HG02885 (cell line): ENCODE results near the gene KCNJ12.
"Not testable (repeated sequence)": the region's sequence is repeated elsewhere in the genome, so short reads cannot be mapped to it uniquely, and the experiment has no call there.

Source experiments
- ATAC-seq: cut with Tn5 transposase; IDR thresholded peaks from one replicate; pipeline ENCODE4 v1.9.1; 2021; ENCODE audit warnings: mild to moderate bottlenecking; ENCODE audit not compliant: unreplicated experiment, poor library complexity

The KCNJ12 gene

DNA sequence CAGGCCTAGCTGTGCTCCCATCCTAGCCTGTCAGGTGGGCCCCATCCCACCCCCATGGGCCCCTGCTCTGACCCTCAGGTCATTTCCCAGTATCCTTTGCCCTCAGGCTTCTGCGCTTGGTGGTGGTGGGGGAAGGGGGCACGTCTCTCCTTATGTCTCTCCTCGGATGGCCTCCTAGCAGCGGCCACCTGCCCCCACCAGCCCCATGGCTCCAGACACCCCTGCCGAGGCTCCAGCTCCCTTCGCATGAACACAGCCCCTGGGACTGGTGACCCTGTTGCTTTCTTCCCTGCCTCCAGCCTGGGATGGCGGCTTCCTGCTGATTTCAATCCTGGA lies 27.3 kb upstream of the KCNJ12 start:
- ATAC-seq, result not testable (repeated sequence)

- not testable (repeated sequence) for ATAC-seq
These were observed 26.7 kb upstream of the KCNJ12 start for GRCh38 chr17:21349358-21350050.

DNA sequence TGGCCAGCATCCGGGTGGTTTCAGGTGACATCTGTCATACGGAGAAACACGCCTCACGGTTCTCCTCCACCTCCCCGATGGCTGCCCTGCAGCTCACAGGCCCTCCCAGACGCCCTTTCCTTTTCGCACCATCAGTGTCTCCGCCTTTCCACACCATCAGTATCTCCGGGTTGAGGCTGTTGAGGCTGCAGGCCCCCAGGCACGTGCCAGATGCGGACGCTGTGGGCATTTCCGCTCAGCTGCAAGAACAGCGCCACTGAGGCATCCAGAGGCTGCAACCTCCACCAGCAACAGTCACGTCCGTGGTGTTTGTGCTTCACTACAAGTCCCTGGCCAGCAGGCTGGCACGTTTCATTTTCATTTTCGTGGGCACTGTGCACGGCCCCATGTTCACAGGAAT lies 25.7 kb upstream of the KCNJ12 start:
- not testable (repeated sequence) for ATAC-seq

DNA sequence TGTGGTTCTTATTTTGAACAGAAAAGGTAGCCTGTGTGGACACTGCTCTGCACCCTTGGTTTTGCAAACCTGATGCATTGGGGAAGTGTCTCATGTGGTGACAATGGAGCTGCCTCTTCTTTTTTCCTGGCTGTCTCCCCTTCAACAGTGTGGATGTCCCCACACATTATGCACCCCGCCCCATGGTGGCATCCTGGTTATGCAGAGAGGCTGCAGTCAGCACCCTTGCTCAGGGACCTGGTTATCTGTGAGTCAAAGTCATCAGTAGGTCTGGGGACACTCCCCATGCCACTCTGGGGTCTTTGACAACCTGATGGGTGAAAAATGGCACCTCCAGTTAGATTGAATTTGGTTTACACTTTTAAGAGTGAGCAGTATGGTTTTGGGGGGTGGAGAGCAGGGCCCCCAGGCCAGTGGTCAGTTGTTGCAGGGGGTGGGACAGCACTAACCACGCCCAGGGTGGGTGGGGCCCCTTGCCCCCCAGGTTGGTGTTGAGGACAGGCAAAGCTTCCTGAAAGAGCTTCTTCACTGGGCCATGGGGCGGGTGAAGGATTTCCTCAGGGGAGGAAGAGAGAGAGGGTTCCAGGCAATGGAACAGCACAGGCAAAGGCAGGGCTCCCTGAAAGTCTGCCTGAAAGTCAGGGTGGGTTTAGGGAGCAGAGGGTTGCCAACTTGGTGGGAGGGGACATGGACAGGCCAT lies 24.6 kb upstream of the KCNJ12 start:
- no peak for ATAC-seq

GRCh38 chr17:21352221-21352980 lies 23.8 kb upstream of the KCNJ12 start:
- ATAC-seq, result no peak

GRCh38 chr17:21352981-21353265 lies 23.2 kb upstream of the KCNJ12 start:
- no peak for ATAC-seq

DNA sequence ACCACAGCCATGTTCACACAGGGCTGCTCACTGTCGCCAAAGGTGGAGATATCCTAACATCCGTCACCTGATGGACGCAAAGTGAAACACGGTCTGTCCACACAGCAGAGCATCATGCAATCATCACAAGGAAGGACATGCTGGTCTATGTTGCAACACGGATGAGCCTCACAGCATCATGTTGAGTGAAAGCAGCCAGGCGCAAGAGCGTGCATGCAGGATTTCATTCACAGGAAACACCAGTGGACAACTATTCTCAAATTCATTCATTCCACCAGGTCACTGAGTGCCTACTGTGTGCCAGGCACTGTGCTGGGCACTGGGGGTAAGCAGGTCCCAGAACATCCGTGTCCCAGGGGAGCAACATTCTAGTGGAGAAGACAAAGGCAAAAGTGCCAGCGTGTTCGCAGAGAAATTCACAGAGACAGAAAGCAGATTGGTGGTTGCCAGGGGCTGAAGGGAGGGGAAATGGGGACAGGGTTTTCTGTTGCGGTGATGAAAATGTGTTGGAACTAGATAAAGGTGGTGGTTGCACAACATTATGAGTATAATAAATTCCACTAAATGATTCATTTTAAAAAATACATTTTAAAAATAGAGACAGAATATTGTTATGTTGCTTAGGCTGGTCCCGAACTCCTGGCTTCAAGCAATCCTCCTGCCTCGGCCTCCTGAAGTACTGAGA lies 22.7 kb upstream of the KCNJ12 start:
- ATAC-seq, result no peak

DNA sequence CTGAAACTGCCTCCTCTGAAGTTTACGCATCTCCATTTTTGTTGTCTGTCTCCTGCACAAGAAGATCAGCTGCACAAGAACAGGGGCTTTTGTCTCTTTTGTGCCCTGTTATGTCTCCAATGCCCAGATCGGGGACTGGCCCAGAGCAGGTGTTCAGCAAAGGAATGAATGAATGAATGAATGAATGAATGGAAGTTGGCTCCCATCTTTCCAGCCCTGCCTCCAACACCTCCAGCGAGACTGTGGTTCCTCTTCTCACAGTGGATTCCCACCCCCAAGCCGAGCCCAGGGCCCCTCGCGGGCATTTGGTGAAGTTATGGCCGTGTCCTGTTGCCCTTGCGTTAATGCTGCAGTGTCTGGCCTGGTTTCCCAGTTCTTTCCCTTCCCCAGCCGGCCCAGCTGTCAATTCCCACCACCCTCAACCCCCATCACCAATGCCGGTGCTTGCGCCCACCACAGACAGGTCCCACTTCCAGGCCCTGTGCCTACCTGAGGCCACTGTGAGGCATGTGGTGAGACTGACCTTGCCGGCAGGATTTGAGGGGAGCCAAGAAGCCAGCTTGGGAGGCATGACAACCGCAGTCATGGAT lies 21.3 kb upstream of the KCNJ12 start:
- ATAC-seq, result no peak

DNA sequence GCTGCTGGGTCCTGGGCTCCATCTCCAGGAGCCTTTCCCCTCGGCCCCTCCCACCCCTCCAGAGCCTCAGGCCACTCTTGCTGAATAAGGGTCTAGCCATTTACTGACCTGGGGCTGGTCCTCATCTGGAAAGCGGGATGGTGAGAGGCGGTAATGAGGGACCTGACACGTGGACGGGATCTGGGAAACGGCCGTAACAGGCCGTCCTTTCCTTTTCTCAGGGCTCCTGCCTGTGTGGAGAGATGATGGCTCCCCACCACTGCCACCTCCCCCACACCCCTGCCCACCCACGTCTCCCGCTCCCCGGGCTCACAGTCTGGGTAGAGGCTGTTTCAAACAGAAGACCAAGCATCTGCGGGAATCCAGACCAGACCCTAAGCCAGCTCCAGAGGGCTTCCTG lies 20.6 kb upstream of the KCNJ12 start:
- ATAC-seq, result no peak

GRCh38 chr17:21356537-21357127 lies 19.5 kb upstream of the KCNJ12 start:
- ATAC-seq, result no peak

- no peak for ATAC-seq
These were observed 18.9 kb upstream of the KCNJ12 start for GRCh38 chr17:21357281-21357680.

- no peak for ATAC-seq
These were observed 18.2 kb upstream of the KCNJ12 start for GRCh38 chr17:21357696-21358656.

- no peak for ATAC-seq
These were observed 17.3 kb upstream of the KCNJ12 start for GRCh38 chr17:21358682-21359482.

GRCh38 chr17:21359483-21359840 lies 16.7 kb upstream of the KCNJ12 start:
- ATAC-seq, result no peak

- no peak for ATAC-seq
These were observed 16.1 kb upstream of the KCNJ12 start for GRCh38 chr17:21360048-21360447.

DNA sequence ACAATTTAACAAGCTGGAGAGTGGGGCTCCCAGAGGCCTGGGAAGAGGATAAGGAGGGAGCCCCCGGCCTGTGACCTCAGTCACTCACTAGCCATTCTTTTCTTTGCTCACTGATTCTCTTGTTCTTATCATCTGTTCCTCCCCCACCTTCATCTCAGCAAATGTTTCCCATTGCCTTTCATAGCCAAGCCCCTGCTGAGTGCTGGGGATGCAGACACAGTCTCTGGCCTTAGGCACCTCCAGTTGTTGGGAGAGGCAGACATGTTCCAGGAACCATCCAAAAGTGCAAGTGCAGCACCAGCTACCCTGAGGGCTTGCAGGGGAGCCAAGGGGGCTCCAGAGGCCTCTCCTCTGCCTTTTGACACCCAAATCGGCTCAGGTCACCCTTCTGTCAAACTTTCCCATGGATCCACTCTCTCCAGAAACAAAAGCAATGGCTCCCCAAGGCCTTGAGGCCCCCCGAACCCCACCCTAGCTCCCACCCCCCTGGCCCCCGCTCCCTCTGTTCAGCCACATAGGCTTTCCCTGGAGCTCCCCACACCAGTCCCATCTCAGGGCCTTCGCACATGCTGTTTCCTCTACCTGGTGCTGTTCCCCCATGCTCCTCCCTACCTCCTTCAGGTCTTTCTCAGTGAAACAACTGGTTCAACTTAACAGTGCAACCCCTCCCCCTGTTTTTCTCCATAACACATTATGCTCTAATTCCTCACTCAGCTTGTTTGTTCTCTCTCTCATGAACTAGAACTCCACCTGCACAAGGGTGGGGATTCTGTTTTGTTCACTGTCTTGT lies 14.9 kb upstream of the KCNJ12 start:
- no peak for ATAC-seq

DNA sequence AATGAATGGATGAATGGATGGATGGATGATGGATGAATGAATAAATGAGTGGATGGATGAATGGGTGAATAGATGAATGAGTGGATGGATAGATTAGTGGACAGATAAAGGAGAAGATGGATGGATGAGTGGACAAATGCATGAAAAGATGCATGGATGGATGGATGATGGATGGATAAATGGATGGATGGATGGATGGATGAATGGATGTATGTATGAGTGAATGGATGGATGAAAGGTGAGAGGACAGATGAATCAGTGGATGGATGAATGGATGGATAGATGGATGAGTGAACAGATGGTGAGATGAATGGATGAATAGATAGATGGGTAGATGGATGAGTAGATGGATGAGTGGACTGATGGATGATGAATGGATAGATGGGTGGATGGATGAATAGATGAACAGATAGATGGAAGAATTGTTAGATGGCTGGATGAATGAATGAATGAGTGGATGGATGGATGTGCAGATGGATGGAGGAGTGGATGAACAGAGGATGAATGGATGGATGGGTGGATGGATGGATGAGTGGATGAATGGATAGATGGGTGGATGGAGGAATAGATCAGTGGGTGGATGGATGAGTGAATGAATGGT lies 13.7 kb upstream of the KCNJ12 start:
- ATAC-seq, result no peak
